Adrenal gland (tissue), 5 donors: ENCODE data around the gene MAGI2.

ENCODE experiments used
- POLR2A ChIP-seq, 2 donors: fragments of 450-650 bp; IDR thresholded peaks; one replicate each; pipeline ENCODE4 v1.6.1; 2017; ENCODE audit warnings: antibody characterized with exemption in 2 of 2, mild to moderate bottlenecking in 2 of 2, moderate library complexity in 1 of 2
- TF ChIP-seq, protein P1 (sequence below), 6 experiments: fragments of 450-650 bp in 4 of 6; fragments of 200-600 bp in 2 of 6; sonication (generic) in 1 of 6; IDR thresholded peaks; 1 replicate in 5 of 6; 2 replicates in 1 of 6; pipeline versions ENCODE4 v1.5.1 to v1.8.0; 2016 to 2021; ENCODE audit warnings: antibody characterized with exemption in 6 of 6, mild to moderate bottlenecking in 2 of 6, moderate library complexity in 1 of 6
- donor health status: DM: no; HTN: no; CAD: no.

- TF ChIP-seq, protein P1, sequence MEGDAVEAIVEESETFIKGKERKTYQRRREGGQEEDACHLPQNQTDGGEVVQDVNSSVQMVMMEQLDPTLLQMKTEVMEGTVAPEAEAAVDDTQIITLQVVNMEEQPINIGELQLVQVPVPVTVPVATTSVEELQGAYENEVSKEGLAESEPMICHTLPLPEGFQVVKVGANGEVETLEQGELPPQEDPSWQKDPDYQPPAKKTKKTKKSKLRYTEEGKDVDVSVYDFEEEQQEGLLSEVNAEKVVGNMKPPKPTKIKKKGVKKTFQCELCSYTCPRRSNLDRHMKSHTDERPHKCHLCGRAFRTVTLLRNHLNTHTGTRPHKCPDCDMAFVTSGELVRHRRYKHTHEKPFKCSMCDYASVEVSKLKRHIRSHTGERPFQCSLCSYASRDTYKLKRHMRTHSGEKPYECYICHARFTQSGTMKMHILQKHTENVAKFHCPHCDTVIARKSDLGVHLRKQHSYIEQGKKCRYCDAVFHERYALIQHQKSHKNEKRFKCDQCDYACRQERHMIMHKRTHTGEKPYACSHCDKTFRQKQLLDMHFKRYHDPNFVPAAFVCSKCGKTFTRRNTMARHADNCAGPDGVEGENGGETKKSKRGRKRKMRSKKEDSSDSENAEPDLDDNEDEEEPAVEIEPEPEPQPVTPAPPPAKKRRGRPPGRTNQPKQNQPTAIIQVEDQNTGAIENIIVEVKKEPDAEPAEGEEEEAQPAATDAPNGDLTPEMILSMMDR (IDR thresholded peaks at IDR 0.05) = no peak
- TF ChIP-seq POLR2A (IDR thresholded peaks at IDR 0.05) = no peak
These were observed 1142.3 kb downstream of the MAGI2 start for GRCh38 chr7:78311181-78311580.
